Lower lobe of right lung (tissue), 2 donors: ENCODE data around the gene PSMG4. TPM values are rescaled to one million over a fixed set of nuclear protein-coding genes. Genes with fewer than 3 reads are reported as not detected.

Experiments used
- ATAC-seq, 2 donors: fragments of 200-7000 bp; cut with Tn5 transposase; one replicate each; pipeline ENCODE4 v1.9.1; 2020 to 2022; ENCODE audit warnings: mild to moderate bottlenecking in 2 of 2, moderate library complexity in 2 of 2
- DNase-seq: peaks from one replicate; pipeline ENCODE4 v3.0.0-alpha.2; 2020
- H3K27ac ChIP-seq: fragments of 200-600 bp; one replicate; pipeline ENCODE4 v1.8.0; 2022
- H3K27me3 ChIP-seq: fragments of 200-600 bp; one replicate; pipeline ENCODE4 v1.8.0; 2022; ENCODE audit warnings: low read depth
- H3K36me3 ChIP-seq: fragments of 200-600 bp; one replicate; pipeline ENCODE4 v1.8.0; 2022; ENCODE audit warnings: mild to moderate bottlenecking
- H3K4me1 ChIP-seq: fragments of 200-600 bp; one replicate; pipeline ENCODE4 v1.8.0; 2022
- H3K4me3 ChIP-seq: fragments of 200-600 bp; one replicate; pipeline ENCODE4 v1.8.0; 2022; ENCODE audit warnings: mild to moderate bottlenecking
- H3K9me3 ChIP-seq: fragments of 200-600 bp; one replicate; pipeline ENCODE4 v1.8.0; 2022
- CTCF ChIP-seq: fragments of 200-600 bp; IDR thresholded peaks from one replicate; pipeline ENCODE4 v1.8.0; 2022; ENCODE audit warnings: antibody characterized with exemption, mild to moderate bottlenecking
- intact Hi-C: fragments of 100-400 bp; cut with DNase I; formaldehyde crosslinking; loops from one replicate; pipeline ENCODE4 v1.11.0; 2022
- total RNA-seq: library from RNA; stranded (reverse); fragmentation: NEBNext Ultra II Directional; extraction: Animal tissue kit (Norgen Biotek cat#: 25700); gene quantifications from one replicate; pipeline ENCODE4 v1.2.1, GENCODE V29; 2021
- donor health status: DM: no; HTN: yes; CAD: no; lungs with severe emphysema.

PSMG4 gene
- total RNA-seq, 1 donor from 2014 or later = 19.1 TPM

- Histone ChIP-seq H3K9me3 (no peaks in the 10 kb centered on the region), H3K4me1 (peaks cover 58% of the 10 kb centered on the region), H3K36me3 (no peaks in the 10 kb centered on the region), H3K4me3 (peak overlapping the region; percentile 32), H3K27me3 (peaks cover 72% of the 10 kb centered on the region), H3K27ac (no peak overlapping the region)
- ATAC-seq = peak in 1 of 2 donors; percentile 22
- DNase-seq = no peak
- intact Hi-C loops = no loop called here
- TF ChIP-seq CTCF = no peak
Observed at GRCh38 chr6:3228046-3228671, 30.6 kb upstream of the PSMG4 start.

GRCh38 chr6:3228771-3229565, 29.8 kb upstream of the PSMG4 start:
- Histone ChIP-seq H3K4me3 (peak overlapping the region; percentile 32), H3K4me1 (peaks cover 58% of the 10 kb centered on the region), H3K9me3 (no peaks in the 10 kb centered on the region), H3K36me3 (no peaks in the 10 kb centered on the region), H3K27ac (no peak overlapping the region), H3K27me3 (peaks cover 80% of the 10 kb centered on the region)
- TF ChIP-seq CTCF = no peak
- ATAC-seq (peak in 1 of 2 donors; percentile 16), DNase-seq (no peak)
- intact Hi-C loops = no loop called here

GRCh38 chr6:3229566-3230178, 29.1 kb upstream of the PSMG4 start:
- intact Hi-C loops = no loop called here
- no peak for ATAC-seq
- Histone ChIP-seq H3K9me3 (no peaks in the 10 kb centered on the region), H3K27me3 (peaks cover 87% of the 10 kb centered on the region), H3K36me3 (no peaks in the 10 kb centered on the region), H3K27ac (no peak overlapping the region), H3K4me1 (peaks cover 58% of the 10 kb centered on the region), H3K4me3 (peak overlapping the region; percentile 32)
- no peak for DNase-seq
- TF ChIP-seq CTCF = no peak

GRCh38 chr6:3230256-3230882, 28.4 kb upstream of the PSMG4 start:
- Histone ChIP-seq H3K4me3 (no peak overlapping the region), H3K27me3 (peaks cover 94% of the 10 kb centered on the region), H3K36me3 (no peaks in the 10 kb centered on the region), H3K4me1 (peaks cover 58% of the 10 kb centered on the region), H3K27ac (no peak overlapping the region), H3K9me3 (no peaks in the 10 kb centered on the region)
- intact Hi-C loops = no loop called here
- DNase-seq (no peak), ATAC-seq (no peak)
- no peak for TF ChIP-seq CTCF

- Histone ChIP-seq H3K4me3 (peak overlapping the region; percentile 58), H3K9me3 (no peaks in the 10 kb centered on the region), H3K27ac (no peak overlapping the region), H3K27me3 (peaks cover 97% of the 10 kb centered on the region), H3K36me3 (no peaks in the 10 kb centered on the region), H3K4me1 (peaks cover 58% of the 10 kb centered on the region)
- no peak for DNase-seq
- TF ChIP-seq CTCF = no peak
- intact Hi-C loops = no loop called here
- ATAC-seq = no peak
Observed at GRCh38 chr6:3230900-3231246, 27.9 kb upstream of the PSMG4 start.
